Activated gamma-delta T cell treated with anti-CD3 and anti-CD28 coated beads, Interleukin-2, amount 50 U/mL, for 16 hours (primary cell): ENCODE data around the gene RIN3.

ENCODE experiments used
- DNase-seq: peaks from one replicate; pipeline ENCODE4 v3.0.0-alpha.2; 2020; ENCODE audit warnings: low read depth

Gene RIN3

GRCh38 chr14:92513204-92513965 lies at the start of gene RIN3:
Gene RIN3, plus strand, starts transcription at chr14:92513781. Its CDS starts 152 bp downstream, at chr14:92513933.
- DNase-seq: peak; percentile 21

DNA sequence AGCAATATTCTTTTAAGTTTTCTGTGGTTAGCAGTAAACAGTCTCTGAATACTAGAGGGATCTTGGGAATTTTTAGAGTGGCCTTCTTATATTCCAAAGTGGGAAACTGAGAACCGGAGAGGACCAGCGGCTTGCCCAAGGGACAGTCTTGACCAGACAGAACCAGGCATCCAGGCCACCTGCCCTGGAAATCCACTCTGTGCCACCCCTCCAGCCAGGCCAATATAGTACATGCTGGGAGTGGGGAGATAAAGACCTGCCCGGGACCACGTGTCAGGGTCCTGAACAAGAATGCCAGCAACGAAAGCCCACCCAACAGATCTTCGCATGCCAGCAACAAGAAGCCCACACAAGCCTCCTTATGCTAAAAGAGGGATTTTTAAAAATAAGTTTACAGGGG lies 49.4 kb upstream of the RIN3 start:
- DNase-seq: no peak

GRCh38 chr14:92464716-92465115 lies 48.9 kb upstream of the RIN3 start:
- DNase-seq: no peak

DNA sequence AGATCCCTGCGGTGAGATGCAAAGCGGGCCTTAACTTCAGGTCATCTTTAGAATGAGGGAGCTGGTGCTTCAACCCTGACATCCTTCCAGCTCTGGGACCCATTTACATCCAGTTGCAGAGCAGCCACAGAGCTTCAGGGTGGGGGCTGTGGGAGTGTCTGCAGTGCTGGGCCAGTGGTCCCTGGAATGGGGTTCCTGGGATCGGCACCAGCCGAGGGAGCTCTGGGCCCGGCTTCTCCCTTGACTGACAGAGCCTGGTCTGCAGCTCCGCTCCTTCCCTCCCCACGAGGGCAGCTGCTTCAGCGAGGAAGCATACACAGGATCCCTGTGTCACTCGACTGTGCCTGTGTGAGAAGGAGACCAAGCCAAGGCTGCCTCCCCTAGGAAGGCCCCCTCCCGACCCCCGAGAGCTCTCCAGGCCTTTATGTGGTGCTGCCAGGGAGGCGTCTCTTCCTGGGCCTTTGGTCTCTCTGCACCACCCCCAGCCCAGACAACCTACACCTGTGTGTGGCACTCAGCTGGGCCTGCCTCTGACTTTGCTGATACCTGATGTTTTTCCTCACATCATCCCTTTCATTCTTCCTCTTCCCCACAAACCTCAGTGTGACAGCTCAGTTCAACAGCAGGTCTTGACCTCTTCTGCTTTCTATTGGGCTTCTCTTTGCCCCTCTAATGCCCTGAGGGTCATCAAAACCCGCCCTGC lies 48.1 kb upstream of the RIN3 start:
- no peak for DNase-seq

DNA sequence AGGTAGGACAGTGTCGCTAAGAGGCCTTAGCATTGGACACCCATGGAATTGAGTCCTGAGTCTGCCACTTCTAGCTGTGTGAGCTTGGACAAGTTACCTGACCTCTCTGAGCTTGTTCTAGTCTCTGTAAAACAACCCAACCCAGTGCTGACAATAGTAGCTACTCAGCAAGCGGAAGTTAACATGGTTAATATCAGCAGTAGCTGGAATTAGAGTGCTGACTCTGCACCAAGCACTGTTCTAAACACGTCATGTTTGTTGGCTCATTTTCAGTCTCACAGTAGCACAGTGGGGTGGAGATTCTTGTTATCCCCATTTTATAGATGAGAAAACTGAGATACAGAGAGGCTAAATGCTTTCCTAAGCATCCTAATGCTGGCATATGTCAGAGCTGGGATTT lies 47.5 kb upstream of the RIN3 start:
- no peak for DNase-seq

GRCh38 chr14:92469515-92469914 lies 44.1 kb upstream of the RIN3 start:
- DNase-seq: no peak

DNA sequence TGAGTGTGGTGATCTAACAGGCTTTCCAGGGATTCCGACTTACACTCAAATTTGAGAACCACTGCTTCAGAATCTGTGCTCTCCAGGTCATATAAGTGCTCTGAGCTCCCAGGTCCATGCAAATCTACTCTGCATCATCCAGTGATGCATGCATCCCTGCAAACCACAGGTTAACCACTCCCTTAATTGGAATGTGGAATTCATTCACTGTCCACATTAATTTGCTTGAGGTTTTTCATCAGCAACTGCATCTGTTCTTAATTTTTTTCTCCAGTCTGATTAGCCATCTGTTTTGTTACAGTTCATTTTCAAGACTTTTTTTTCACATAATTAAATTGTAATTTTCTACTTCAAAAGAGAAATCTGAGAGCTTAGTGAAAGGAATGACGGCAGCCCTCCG lies 43.4 kb upstream of the RIN3 start:
- no peak for DNase-seq

- no peak for DNase-seq
Measured at GRCh38 chr14:92470811-92471210, 42.8 kb upstream of the RIN3 start.

- no peak for DNase-seq
Measured at GRCh38 chr14:92471919-92472318, 41.7 kb upstream of the RIN3 start.

DNA sequence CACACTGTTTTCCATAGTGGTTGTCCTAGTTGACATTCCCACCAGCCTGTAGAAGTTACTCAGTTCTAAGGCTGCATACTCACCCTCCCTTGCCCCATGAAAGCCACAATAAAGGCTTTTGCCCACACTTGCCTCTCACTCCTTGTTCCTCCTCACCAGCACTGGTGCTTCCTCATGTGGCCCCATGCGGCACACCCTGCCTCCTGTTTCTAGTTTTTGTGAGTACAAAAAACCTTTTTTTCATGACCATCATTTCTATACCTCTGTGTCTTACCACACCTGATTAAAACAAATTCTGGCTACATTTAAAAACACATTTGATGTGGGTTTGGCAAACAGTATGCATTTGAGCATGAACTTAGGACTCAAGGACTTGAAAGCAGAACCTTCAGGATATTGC lies 40.7 kb upstream of the RIN3 start:
- DNase-seq: no peak

- no peak for DNase-seq
Measured at GRCh38 chr14:92473261-92473968, 40.2 kb upstream of the RIN3 start.

- no peak for DNase-seq
Measured at GRCh38 chr14:92473969-92474535, 39.5 kb upstream of the RIN3 start.

DNA sequence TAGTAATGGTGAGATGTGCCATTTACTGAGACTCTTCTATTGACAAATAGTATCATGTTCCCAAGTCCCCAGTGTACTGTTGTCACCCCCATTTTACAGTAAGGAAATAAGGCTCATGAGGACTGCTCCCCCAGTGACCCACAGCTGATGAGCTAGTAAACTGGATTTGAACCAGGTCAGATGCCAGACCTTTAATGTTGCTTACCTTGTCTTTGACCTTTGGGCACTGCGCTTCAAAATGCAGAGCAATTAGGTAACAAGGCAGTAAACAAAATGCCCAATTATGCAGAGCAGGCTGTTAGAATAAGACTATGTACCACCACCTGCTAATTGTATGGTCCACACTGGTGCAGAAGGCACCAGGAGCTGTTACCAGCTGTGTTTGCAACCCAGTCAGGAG lies 38.5 kb upstream of the RIN3 start:
- DNase-seq: no peak

DNA sequence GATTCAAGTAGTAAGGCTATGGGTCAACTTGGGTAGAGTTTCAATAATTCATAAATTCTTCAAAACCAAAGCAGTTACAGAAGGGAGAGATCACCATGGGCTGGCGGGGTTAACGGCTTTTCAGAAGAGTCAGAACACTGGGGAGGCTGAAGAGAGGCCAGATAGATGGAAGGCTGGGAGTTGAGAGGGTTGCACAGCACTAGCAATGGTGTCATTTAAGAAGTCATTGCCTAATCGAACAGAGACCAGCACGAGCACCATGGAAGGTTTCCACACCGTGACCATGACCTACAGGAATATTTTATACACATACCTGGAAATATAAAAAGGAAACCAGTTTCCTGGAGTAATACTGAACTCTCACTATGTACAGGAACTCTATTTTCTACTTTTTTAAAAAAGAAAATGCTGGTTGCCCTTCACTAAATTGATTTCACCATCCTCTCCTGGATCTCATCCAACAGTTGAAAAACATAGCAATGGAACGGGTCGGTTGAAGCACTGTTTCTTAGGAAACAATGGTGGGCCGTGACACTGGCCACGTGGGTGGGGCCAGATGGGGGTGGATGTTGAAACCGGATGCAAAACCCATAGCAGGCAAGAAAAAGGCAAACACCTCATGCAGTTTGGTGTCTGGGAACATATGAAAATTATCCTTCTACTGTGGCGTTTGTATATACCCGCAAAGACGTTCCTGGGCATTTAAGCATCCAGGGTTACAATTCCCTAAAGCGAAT lies 38.0 kb upstream of the RIN3 start:
- no peak for DNase-seq

GRCh38 chr14:92480856-92481255 lies 32.7 kb upstream of the RIN3 start:
- no peak for DNase-seq

DNA sequence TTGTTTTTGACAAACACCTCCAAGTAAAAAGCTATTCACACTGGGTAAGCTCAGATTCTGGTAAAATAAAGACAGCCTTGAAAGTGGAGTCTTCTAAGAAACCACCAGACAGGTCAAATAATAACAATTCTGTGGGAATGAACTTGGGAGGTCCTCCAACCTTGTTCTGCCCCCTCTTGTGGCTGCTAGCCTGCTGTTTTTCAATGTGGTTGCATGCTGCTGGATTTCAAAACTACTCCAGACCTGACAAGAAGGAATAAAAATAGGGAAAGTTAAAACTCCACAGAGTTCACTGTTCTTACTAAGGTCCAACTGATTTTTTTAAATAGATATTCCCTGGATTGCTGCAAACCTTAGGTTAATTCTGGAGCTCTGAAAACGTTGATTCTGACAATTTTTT lies 32.2 kb upstream of the RIN3 start:
- no peak for DNase-seq

- DNase-seq: no peak
Measured at GRCh38 chr14:92481811-92482555, 31.6 kb upstream of the RIN3 start.

DNA sequence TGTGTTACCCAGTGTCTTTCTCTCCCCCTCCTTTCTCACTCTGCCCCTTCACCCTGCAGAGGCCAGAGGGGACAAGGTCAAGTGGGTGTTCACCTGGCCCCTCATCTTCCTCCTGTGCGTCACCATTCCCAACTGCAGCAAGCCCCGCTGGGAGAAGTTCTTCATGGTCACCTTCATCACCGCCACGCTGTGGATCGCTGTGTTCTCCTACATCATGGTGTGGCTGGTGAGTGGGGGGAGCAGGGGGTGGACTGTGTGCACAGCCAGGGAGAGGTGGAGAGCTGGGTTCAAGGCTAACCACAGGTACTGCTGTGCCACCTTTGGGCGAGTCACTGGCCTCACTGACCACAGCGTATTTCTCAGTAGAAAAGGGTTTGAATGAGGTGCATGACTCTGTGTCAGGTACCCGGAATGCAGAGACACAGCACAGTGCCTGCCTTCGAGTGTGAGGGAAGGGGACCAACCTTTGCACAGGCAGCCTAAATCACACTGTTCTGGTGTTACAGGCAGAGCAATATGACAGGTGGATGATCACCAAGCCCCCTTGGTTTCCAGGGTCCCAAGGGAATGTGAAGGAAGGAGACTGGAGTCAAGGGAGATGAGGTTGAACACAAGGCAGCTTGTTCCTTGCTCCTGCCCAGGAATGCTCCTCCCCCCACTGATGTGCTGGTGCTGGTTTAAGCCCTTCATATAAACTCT lies 30.8 kb upstream of the RIN3 start:
- DNase-seq: no peak

DNA sequence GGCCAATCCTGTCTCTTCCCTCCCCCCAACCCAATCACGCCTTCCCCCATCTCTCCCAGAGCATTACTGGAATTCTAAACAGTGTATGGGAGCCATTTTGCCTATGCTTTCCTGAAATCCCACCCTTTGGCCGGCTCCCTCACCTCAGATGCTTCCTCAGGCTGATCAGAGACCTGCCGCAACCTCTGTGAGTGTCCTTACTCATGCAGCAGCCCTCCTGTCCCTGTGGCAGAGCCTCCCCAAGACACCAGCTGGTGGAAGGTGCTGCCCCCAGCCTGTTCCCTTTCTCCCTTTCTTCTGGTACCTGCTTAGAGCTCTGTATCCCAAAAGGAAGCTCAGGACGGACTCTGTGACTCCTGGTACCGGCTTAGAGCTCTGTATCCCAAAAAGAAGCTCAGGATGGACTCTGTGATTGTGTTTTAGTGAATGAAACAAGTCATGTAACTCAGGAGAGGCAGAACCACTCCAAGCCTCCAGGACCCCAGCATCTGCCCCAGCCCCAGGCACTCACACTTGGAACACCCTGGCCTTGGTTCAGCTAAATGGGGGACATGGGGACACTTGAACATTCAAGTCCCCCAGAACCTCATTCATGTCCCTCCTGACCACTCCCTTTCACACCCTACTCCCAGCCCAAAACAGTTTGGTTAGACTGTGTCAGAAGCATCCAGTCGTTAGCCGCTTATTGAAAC lies 29.3 kb upstream of the RIN3 start:
- no peak for DNase-seq

DNA sequence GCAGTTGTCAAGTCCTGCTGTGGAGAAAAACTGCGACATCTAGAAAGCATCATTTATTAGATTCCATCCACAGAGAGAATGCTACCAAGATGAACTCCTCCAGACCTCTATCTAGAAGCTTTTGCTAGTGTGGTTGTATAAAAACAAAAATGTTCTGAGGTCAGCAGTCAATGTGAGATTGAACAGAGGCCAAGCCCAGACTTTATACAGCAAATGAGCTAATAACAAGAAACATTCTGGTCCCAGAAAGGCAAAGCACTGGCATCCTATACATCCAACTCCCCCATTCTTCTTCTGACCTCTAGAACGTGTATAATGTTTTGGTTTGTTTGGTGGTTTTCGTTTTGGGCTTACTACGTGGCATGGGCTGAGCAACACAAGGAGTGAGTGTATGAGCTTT lies 26.7 kb upstream of the RIN3 start:
- no peak for DNase-seq
